HG02571 (cell line): ENCODE measurements around the gene MAST1.
"Not testable (repeated sequence)": the region's sequence is repeated elsewhere in the genome, so short reads cannot be mapped to it uniquely, and the experiment has no call there.

Source experiments
- ATAC-seq: cut with Tn5 transposase; IDR thresholded peaks from one replicate; pipeline ENCODE4 v1.9.1; 2021; ENCODE audit warnings: mild to moderate bottlenecking, moderate library complexity; ENCODE audit not compliant: unreplicated experiment

Gene MAST1

DNA sequence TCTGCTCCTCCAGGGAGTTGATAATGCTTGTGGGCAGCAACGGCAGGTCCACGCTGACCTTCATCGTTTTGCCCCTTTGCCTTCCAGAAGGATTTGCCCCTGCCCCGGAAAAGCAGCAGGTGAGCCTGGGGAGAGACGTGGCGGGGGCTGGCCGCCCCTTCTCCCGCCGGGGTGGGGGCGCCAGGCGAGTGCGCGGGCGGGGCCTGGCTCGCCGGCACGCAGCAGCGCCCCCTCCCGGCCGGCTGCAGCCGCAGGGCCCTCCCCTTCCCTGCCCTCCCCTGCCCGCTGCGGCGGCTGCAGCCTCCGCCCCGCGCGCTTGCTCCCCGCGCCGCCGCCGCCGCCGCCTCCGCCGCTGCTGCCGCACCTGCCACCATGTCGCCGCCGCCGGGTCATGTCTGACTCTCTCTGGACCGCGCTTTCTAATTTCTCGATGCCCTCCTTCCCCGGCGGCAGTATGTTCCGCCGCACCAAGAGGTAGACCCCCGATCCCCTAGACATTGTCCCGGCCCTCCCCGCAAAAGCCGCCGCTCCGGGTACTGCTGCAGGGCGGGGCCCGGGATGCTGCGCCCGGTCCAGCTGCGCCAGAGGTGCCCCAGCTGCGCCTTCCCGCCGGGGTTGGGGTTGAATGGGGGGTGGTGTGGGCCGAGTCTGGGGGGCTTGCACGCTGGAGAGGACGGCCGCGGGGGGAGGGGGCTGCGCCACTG, at the start of gene MAST1:
MAST1 (plus strand) TSS at position 334 of the 704 bp plus-strand sequence; CDS start at position 392, 58 bp downstream.
- no peak for ATAC-seq

DNA sequence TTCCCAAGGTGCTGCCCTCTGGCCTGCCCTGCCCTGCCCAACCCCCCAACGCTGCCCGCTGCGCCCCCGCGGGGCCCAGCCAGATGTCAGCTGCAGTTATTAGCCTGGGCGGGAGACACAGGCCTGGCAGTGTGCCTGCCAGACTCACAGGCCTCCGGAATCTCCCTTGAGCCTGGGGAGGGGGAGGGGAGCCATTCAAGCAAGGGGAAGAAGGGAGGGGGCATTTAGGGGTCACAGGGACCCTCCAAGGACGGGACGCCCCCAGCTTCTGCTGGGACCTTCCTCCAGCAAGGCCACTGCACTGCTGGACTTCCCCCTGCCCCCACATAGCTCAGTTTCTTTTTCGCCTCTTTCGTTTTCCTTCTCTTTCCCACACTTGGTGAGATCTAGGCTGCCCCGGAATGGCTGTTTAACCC, 49.6 kb upstream of the MAST1 start:
- no peak for ATAC-seq

DNA sequence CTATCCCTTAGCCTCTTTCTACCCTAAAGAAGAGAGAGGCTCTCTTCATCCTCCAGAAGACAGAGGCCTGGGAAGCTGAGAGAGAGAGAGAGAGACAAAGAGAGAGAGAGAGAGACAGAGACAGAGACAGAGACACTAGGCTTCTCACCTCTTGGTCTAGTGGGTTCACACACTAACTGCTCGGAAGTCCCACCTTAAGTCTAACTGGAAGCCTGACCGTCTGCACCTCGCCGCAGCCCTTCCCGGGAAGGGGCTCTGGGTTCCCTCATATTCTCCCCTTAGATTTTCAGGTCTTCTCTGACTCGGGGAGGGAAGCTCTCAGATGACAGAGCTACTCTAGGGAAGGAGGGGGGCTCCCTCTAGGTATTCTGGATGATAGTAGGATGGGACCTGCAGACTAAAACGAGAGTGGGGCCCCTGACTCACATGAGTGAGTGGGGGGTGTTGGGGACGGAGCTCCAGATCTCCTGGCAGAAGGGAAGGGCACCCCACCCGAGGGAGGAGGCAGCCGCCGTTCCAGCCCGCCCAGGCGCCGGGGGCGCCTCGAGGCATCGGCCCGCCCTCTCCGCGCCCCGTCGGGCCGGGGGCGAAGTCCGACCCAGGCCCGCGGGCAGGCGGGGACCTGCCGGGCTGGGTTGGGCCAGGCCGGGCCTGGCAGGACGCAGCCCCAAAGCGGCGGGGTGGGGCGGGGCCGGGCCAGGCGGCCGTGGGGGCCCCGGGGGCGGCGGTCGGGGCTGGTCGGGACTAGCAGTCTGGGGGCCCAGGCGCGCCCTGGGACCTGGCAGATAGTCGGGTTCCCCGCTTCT, 49.0 kb upstream of the MAST1 start:
- no peak for ATAC-seq

DNA sequence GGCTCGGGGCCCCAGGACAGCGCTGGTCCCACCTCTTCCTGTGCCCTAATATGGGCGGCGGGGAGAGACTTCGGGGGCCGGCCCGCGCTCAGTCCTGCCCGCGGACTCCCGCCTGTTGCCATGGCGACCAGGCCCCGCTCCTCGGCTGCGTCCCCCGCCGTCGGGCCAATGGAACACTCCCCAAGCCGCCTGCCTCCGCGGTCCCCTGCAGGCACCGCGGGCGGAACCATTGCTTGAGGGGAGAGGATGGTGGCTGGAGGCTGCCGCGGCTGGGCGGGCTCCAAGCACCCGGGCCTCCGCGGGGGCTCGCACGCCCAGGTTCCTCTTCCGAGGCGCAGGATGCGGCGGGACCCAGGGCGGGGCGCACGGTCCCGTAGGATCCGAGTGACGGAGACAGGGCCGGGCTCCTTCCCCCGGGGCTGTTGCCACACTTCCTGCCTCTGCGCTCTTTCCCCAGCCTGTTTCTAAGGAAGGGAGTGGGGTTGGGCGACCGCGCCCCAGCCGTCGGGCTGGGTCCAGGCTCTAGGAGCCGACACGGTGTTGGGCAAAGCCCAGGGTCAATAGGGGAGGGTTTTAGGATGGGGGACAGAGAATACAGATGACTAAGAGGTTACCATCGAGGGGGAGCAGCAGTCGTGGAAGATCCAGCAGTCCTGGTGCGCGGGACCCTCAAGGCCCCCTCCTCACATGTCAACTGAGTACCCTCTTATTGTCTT, 48.3 kb upstream of the MAST1 start:
- ATAC-seq = peak; percentile 31

DNA sequence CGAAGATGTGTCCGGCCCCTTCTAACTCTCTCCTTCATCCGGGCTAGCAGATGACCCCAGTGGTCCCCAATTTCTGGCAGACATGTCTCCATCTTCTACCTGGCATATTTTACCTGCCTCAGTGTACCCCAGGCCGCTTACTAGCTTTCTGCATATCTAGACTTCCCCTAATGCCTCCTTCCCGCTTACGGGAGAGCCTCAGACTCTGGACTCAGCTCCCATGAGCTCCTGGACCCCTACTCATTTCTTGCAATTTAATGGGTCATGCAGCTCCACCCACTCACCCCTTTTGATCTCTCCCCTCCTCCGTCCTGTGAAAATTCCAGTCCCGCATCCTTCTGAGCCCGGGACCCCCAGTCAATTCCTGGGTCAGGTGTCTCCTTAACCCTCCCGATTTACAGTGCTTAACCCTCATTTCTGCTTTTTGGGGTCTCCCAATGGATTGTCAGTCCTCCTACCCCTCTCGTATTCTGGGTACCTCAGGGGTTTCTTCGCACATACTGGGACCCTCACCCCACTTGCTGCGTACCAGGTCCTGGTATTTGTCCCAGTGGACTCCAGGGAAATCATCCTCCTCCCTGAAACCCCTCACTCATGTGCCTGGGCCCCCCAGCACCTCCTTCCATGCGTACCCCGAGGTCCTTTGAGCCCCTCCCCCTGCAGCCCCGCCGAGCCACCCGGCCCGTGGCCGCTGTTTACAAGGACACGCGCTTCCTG, 47.5 kb upstream of the MAST1 start:
- ATAC-seq = no peak

DNA sequence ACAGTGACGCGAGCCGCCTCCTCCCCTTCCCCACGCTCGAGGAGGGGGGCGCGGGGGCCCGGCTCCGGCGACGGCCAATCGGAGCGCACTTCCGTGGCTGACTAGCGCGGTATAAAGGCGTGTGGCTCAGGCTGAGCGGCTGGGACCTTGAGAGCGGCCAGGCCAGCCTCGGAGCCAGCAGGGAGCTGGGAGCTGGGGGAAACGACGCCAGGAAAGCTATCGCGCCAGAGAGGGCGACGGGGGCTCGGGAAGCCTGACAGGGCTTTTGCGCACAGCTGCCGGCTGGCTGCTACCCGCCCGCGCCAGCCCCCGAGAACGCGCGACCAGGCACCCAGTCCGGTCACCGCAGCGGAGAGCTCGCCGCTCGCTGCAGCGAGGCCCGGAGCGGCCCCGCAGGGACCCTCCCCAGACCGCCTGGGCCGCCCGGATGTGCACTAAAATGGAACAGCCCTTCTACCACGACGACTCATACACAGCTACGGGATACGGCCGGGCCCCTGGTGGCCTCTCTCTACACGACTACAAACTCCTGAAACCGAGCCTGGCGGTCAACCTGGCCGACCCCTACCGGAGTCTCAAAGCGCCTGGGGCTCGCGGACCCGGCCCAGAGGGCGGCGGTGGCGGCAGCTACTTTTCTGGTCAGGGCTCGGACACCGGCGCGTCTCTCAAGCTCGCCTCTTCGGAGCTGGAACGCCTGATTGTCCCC, 46.8 kb upstream of the MAST1 start, which contains the start of gene JUNB:
JUNB (plus strand) TSS at position 142 of the 706 bp plus-strand sequence; CDS start at position 428, 286 bp downstream.
- ATAC-seq = peak; percentile 30

DNA sequence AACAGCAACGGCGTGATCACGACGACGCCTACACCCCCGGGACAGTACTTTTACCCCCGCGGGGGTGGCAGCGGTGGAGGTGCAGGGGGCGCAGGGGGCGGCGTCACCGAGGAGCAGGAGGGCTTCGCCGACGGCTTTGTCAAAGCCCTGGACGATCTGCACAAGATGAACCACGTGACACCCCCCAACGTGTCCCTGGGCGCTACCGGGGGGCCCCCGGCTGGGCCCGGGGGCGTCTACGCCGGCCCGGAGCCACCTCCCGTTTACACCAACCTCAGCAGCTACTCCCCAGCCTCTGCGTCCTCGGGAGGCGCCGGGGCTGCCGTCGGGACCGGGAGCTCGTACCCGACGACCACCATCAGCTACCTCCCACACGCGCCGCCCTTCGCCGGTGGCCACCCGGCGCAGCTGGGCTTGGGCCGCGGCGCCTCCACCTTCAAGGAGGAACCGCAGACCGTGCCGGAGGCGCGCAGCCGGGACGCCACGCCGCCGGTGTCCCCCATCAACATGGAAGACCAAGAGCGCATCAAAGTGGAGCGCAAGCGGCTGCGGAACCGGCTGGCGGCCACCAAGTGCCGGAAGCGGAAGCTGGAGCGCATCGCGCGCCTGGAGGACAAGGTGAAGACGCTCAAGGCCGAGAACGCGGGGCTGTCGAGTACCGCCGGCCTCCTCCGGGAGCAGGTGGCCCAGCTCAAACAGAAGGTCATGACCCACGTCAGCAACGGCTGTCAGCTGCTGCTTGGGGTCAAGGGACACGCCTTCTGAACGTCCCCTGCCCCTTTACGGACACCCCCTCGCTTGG, 46.1 kb upstream of the MAST1 start:
- no peak for ATAC-seq

DNA sequence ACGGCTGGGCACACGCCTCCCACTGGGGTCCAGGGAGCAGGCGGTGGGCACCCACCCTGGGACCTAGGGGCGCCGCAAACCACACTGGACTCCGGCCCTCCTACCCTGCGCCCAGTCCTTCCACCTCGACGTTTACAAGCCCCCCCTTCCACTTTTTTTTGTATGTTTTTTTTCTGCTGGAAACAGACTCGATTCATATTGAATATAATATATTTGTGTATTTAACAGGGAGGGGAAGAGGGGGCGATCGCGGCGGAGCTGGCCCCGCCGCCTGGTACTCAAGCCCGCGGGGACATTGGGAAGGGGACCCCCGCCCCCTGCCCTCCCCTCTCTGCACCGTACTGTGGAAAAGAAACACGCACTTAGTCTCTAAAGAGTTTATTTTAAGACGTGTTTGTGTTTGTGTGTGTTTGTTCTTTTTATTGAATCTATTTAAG, 45.4 kb upstream of the MAST1 start:
- no peak for ATAC-seq

DNA sequence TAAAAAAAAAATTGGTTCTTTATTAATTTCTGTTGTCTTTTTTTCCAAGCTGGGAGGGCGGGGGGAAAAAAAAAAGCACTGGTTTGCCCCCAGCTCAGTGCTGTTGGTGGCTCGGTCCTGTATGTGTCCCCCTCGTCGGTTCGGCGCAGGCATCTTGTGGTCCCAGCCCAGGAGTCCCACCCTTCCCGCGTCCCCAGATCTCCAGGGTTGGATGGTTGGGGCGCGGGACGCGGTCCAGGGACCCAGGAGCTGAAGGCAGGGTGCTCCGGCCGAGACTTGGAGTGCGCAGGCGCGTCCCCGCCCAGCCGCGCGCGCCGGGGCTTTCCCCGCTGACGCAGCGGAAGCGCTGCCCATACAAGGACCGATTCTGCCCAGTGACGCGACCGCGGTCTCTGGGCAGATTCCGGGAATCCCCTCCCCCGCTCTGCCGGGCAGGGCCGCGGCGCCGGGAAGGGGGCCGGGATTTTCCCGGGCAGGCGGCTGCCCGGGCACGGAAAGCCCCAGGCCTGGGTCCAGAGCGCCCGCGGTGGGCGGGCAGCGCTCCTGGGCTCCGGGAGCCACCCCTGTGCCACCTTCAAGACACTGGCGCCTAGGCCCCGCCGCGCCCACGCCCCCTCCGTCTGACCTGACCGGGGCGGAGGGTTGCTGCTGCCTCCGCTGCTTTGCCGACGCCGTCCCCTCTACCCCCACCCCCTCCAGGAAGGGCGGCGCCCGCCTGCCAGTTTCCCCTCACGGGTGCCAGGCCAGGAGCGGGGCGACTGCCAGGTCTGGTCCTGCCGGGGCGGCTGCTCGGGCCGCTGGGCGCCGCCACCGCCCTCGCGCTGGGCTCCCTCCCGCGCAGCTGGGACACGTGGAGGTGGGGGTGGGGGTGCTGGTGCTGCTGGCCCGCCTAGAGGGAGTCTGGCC, 44.8 kb upstream of the MAST1 start:
- peak; percentile 31 for ATAC-seq

DNA sequence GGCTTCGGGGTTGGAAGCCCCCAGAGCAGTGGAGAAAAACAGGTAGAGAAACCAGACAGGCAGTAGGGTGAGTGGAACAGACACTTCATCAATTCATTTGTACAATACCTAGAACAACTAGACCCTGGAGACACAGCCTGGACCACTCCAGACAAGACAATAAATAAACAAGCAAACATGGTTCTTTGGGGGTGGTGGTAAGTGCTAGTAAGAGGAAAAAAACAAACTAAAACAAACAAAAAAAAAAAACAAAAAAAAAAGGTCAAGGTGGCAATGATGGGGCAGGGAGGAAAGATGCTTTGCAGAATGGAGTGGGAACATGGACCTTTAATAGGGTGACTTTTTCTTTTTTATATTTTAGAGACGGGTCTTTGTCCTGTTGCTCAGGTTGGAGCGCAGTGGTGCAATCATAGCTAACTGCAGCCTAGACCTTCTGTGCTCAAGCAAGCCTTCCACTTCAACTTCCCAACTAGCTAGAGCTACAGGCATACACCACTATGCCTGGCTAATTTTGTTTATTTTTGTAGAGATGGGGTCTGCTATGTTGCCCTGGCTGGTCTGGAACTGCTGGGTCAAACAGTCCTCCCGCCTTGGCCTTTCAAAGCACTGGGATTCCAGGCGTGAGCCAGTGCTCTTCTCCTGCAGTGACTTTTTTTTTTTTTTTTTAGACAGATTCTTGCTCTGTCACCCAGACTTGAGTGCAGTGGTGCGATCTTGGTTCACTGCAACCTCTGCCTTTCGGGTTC, 43.9 kb upstream of the MAST1 start:
- no peak for ATAC-seq

DNA sequence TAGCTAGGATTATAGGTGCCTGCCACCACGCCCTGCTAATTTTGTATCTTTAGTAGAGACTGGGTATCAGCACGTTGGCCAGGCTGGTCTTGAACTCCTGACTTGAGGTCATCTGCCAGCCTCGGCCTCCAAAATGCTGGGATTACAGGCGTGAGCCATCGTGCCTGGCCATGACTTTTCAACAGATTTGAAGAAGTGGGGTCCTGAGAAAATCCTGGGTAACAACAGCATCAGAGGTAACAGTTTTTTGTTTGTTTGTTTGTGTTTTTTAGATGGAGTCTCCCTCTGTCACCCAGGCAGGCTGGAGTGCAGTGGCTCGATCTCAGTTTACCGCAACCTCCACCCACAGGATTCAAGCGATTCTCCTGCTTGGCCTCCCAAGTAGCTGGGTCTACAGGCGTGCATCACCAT, 43.3 kb upstream of the MAST1 start:
- no peak for ATAC-seq

DNA sequence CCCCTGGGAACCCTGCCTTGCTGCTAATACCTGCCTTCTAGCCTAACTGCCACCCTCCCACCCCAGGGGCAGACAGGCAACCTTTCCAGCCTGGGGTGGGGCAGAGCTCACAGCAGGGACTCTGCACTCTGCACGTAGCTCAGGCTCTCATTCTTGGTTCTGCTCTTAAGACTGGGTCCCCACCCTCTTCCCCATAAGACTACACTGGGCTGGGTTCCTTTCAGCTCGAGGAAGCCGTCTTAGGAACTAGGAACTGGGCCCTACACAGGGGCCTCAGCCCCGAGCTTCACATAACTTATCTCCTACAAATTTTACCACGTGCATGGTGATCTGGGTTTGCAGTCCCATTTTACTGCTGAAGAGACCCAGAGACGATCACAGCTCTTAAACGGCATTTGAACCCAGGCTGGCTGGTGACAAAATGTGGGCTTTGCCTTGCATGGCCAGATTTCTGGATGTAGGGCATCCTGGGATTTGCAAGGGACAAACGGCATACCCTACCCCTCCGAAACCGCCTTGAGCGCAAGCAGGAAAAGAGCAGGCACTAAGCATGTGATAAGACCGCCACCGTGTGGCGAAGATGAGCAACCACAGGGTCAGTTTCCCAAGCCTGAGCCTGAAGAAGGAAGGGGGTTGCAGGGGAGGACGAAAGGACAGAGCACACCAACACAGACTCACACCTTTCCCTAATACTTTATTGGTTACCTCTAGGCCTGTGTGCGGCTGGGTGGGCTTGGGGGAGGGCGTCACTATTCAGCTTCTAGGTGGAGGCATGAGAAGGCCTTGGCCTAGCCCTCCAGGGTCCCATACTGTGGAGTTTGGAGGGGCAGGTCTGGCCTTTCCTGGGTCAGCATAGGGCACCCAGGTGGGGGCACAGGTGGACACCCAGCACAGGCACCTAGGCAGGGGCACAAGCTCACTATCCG, 41.9 kb upstream of the MAST1 start:
- no peak for ATAC-seq

DNA sequence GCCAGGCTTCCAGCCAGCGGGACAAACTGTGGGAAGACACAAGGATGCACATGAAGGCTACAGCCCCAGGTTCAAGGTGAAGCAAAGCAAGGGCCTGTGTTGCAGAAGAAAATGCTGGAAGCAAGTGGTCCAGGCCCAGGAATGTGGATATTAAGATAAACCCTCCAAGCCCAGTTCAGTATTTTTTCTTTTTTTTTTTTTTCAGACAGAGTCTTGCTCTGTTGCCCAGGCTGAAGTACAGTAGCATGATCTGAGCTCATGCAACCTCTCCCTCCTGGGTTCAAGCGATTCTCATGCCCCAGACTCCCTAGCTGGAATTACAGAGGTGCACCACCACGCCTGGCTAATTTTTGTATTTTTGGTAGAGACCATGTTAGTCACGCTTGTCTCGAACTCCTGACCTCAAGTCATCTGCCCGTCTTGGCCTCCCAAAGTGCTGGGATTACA, 41.2 kb upstream of the MAST1 start:
- ATAC-seq = no peak

DNA sequence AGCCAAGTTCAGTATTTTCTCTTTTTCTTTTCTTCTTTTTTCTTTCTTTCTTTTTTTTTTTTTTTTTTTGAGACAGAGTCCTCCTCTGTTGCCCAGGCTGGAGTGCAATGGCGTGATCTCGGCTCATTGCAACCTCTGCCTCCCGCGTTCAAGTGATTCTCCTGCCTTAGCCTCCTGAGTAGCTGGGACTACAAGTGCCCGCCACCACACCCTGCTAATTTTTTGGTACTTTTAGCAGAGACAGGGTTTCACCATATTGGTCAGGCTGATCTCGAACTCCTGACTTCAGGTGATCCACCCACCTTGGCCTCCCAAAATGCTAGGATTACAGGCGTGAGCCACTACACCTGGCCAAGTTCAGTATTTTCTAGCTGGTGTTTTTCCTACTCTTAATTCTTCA, 40.7 kb upstream of the MAST1 start:
- not testable (repeated sequence) for ATAC-seq

DNA sequence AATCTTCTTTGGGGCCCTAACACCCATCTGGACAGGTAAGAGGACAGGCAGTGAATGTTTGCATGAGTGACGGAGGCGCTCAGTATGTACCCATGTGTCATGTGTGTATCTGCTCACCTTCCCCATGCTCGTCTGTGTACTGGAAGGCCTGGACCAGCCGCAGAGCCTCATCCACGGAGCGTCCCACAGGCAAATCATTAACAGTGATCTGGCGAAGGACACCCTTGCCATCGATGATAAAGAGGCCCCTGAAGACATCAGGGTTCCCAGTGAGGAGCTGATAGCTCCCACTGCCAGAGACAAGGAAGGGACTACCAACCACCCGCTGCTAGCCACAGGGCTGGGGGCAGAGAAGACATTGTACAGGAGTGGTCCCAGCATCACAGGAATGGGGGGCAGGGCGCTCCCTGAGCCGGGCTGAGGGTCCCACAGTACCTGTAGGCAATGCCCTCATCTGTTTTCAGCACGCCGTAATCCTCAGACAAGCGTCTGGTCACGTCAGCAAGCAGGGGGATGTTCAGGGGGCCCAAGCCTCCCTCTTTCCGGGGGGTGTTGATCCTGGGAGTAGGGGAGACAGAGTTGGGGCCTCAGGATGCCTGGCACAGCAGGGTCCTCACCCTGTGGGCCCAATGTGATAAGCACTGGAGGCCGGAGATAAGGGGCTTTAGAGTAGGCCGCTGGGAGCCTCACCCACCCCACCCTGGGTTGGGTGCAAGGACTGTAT, 38.4 kb upstream of the MAST1 start:
- ATAC-seq = no peak

DNA sequence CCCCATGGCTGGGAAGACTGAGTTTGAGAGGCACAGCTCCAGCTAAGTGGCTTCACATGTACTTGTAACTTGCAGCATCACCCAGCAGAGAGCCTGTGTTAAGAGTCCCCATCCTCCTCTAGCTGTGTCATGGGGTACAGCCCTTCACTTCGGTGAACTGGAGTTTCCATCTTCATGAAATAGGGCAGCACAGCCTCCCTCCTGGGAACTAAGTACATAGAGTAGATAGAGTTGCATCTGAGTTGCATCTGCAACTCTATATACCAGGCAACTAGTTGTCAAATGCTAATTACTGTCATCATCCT, 37.9 kb upstream of the MAST1 start:
- ATAC-seq = no peak
